Endothelial cell of umbilical vein (primary cell): Measurements from ENCODE around the gene ATRNL1. TPM values are rescaled to one million over a fixed set of nuclear protein-coding genes. Genes with fewer than 3 reads are reported as not detected.

ENCODE experiments used
- BruUV-seq: library from RNA; stranded (reverse); fragments of 400-500 nt; replicated peaks from 2 replicates; lab custom pipeline; 2021; lab: Mats Ljungman, UMichigan
- CTCF ChIA-PET: fragments of 300-600, 350-600 bp; sonication (Branson Sonifier 250); formaldehyde crosslinking; loops from one replicate; lab custom pipeline; 2021; ENCODE audit warnings: antibody characterized with exemption, inconsistent platforms; lab: Charles Lee
- POLR2A ChIA-PET: fragments of 300-600, 350-600 bp; sonication (Branson Sonifier 250); formaldehyde crosslinking; loops from one replicate; lab custom pipeline; 2021; ENCODE audit warnings: antibody characterized with exemption, inconsistent platforms; lab: Charles Lee
- DNase-seq: peaks from one replicate; pipeline ENCODE4 v3.0.0-alpha.2; 2011; ENCODE audit warnings: low read depth, low spot score
- FAIRE-seq: peaks from 2 replicates; lab custom pipeline; 2011; peaks lifted over from hg19 to GRCh38; lab: Jason Lieb, UNC
- H2AFZ ChIP-seq: 2 replicates; pipeline ENCODE4 v1.6.0; 2012; ENCODE audit warnings: low read depth, low read length, control low read depth, inconsistent platforms
- H3K27ac ChIP-seq: 2 replicates; pipeline ENCODE4 v1.5.1; 2011; ENCODE audit warnings: low read depth, mild to moderate bottlenecking, control low read depth, low read length, moderate library complexity; ENCODE audit not compliant: insufficient read depth
- H3K27me3 ChIP-seq, 2 experiments: 2 replicates each; pipeline versions ENCODE4 v1.6.0 to v1.6.1; 2011; ENCODE audit warnings: low read length in 2 of 2, mixed read lengths in 1 of 2; ENCODE audit not compliant: control insufficient read depth in 2 of 2, insufficient read depth in 2 of 2
- H3K36me3 ChIP-seq, 2 experiments: 2 replicates in 1 of 2; 3 replicates in 1 of 2; pipeline ENCODE4 v1.5.1; 2011; ENCODE audit warnings: low read length in 2 of 2, mild to moderate bottlenecking in 1 of 2, moderate library complexity in 1 of 2; ENCODE audit not compliant: control insufficient read depth in 2 of 2, insufficient read depth in 2 of 2; ENCODE audit errors: extremely low read depth in 1 of 2
- H3K4me1 ChIP-seq: 3 replicates; pipeline ENCODE4 v1.5.1; 2011; ENCODE audit warnings: mild to moderate bottlenecking, low read length; ENCODE audit not compliant: control insufficient read depth, insufficient read depth; ENCODE audit errors: extremely low read depth
- H3K4me2 ChIP-seq: 2 replicates; pipeline ENCODE4 v1.6.1; 2011; ENCODE audit warnings: low read length, control low read depth, mixed read lengths; ENCODE audit not compliant: insufficient read depth
- H3K4me3 ChIP-seq, 3 experiments: fragments of 200-600 bp in 1 of 3; sonication (generic), shearing (Covaris generic) in 1 of 3; replicated peaks in 1 of 3; 2 replicates each; pipeline ENCODE4 v1.5.1; 2011 to 2016; ENCODE audit warnings: control low read depth in 3 of 3, low read length in 3 of 3, mild to moderate bottlenecking in 2 of 3, inconsistent platforms in 1 of 3, low read depth in 1 of 3, moderate library complexity in 1 of 3; ENCODE audit not compliant: insufficient read depth in 1 of 3
- H3K79me2 ChIP-seq: 2 replicates; pipeline ENCODE4 v1.6.0; 2012; ENCODE audit warnings: low read length, inconsistent platforms; ENCODE audit not compliant: control insufficient read depth, insufficient read depth
- H3K9ac ChIP-seq: replicated peaks from 2 replicates; pipeline ENCODE3; 2011; ENCODE audit warnings: low read length, control low read depth; ENCODE audit not compliant: insufficient read depth; ENCODE audit errors: extremely low read depth
- H3K9me1 ChIP-seq: replicated peaks from 3 replicates; pipeline ENCODE4 v1.6.0; 2011; ENCODE audit warnings: mild to moderate bottlenecking, low read length; ENCODE audit not compliant: control insufficient read depth, insufficient read depth; ENCODE audit errors: extremely low read depth
- H3K9me3 ChIP-seq: replicated peaks from 2 replicates; pipeline ENCODE4 v1.5.1; 2012; ENCODE audit warnings: low read length, inconsistent platforms; ENCODE audit not compliant: control insufficient read depth, insufficient read depth
- H4K20me1 ChIP-seq: replicated peaks from 2 replicates; pipeline ENCODE3; 2011; ENCODE audit warnings: mild to moderate bottlenecking, low read length; ENCODE audit not compliant: control insufficient read depth, insufficient read depth; ENCODE audit errors: extremely low read depth
- CTCF ChIP-seq, 2 donors: IDR thresholded peaks; 1 replicate in 1 of 2; 2 replicates in 1 of 2; pipeline ENCODE4 v1.5.1; 2011; ENCODE audit warnings: low read length in 2 of 2, mild to moderate bottlenecking in 2 of 2, moderate library complexity in 2 of 2, control low read depth in 1 of 2, inconsistent platforms in 1 of 2, low read depth in 1 of 2; ENCODE audit not compliant: insufficient read depth in 1 of 2; ENCODE audit errors: extremely low read depth in 1 of 2
- EZH2 ChIP-seq: IDR thresholded peaks from 2 replicates; pipeline ENCODE4 v1.6.1; 2012; ENCODE audit warnings: borderline replicate concordance, low read depth, mild to moderate bottlenecking, moderate library complexity, low read length, inconsistent platforms; ENCODE audit not compliant: severe bottlenecking
- FOS ChIP-seq: IDR thresholded peaks from 2 replicates; pipeline ENCODE4 v1.6.1; 2011; ENCODE audit warnings: mild to moderate bottlenecking, low read length, moderate library complexity, borderline replicate concordance; ENCODE audit not compliant: insufficient read depth
- GATA2 ChIP-seq: IDR thresholded peaks from 2 replicates; pipeline ENCODE4 v1.7.0; 2011; ENCODE audit warnings: low read depth, mild to moderate bottlenecking, moderate library complexity, mixed read lengths, low read length; ENCODE audit not compliant: insufficient read length, insufficient read depth
- JUN ChIP-seq: IDR thresholded peaks from 2 replicates; pipeline ENCODE4 v1.6.1; 2011; ENCODE audit warnings: borderline replicate concordance, low read depth; ENCODE audit not compliant: insufficient read length, insufficient read depth
- MAX ChIP-seq: IDR thresholded peaks from 2 replicates; pipeline ENCODE4 v1.6.1; 2011; ENCODE audit not compliant: insufficient read depth, insufficient read length
- MYC ChIP-seq: IDR thresholded peaks from one replicate; pipeline ENCODE4 v1.6.1; 2011; ENCODE audit warnings: mild to moderate bottlenecking, low read depth, low read length
- POLR2A ChIP-seq: IDR thresholded peaks from 2 replicates; pipeline ENCODE4 v1.6.1; 2012; ENCODE audit warnings: low read depth, mild to moderate bottlenecking, control low read depth, low read length
- POLR2AphosphoS5 ChIP-seq: IDR thresholded peaks from 2 replicates; pipeline ENCODE4 v1.6.1; 2012; ENCODE audit warnings: low read depth, mild to moderate bottlenecking, control low read depth, low read length, moderate library complexity; ENCODE audit not compliant: insufficient read depth
- dilution Hi-C: fragments of 300-500 bp; cut with MboI; formaldehyde crosslinking; loops from one replicate; pipeline ENCODE4 v1.15.0; 2019; ENCODE audit warnings: low sequenced_read_pairs; ENCODE audit not compliant: extremely low pct_ligation_motif_present
- intact Hi-C: fragments of 100-400 bp; cut with micrococcal nuclease; formaldehyde crosslinking; loops from one replicate; pipeline ENCODE4 v1.10.0; 2022
- polyA plus RNA-seq, 4 experiments: library from polyadenylated mRNA; depleted of rRNA in 3 of 4; stranded (reverse) in 3 of 4; unstranded in 1 of 4; fragments of >200 nt; gene quantifications; 2 replicates each; pipeline versions ENCODE4 v1.2.1 to v1.2.3, GENCODE V29; 2011 to 2012; ENCODE audit warnings: missing spikeins in 1 of 4
- total RNA-seq: library from RNA; stranded (reverse); gene quantifications from 2 replicates; pipeline ENCODE4 v1.2.3, GENCODE V29; 2021

ATRNL1 gene
- total and polyA plus RNA-seq, 2 donors (not counting 3 experiments of a cell fraction or from before 2014, with no cell fraction given) = not detected

GRCh38 chr10:115390607-115391006, 297.4 kb downstream of the ATRNL1 start:
- Histone ChIP-seq H3K36me3 (no peaks in the 10 kb centered on the region), H3K79me2 (no peaks in the 10 kb centered on the region), H2AFZ (no peak overlapping the region), H3K9me3 (no peaks in the 10 kb centered on the region), H3K27me3 (no peaks in the 10 kb centered on the region), H3K9me1 (no peaks in the 10 kb centered on the region), H3K4me3 (no peak overlapping the region), H3K4me1 (no peaks in the 10 kb centered on the region), H4K20me1 (no peaks in the 10 kb centered on the region), H3K27ac (no peak overlapping the region), H3K9ac (no peak overlapping the region), H3K4me2 (no peak overlapping the region)
- CTCF ChIA-PET = no interaction called here
- dilution Hi-C loops (no loop called here), intact Hi-C loops (no loop called here)
- no TSS peak for BruUV-seq
- DNase-seq (no peak), FAIRE-seq (no peak)
- TF ChIP-seq MYC (no peak), POLR2A (no peak), CTCF (IDR thresholded peaks at IDR 0.05; ENCODE audit: extremely low read depth in 1 of 2, insufficient read depth in 1 of 2, low read depth in 1 of 2, low read length in 2 of 2) (no peak), GATA2 (no peak), FOS (no peak), MAX (no peak), POLR2AphosphoS5 (no peak), EZH2 (no peak), JUN (no peak)
- POLR2A ChIA-PET = no interaction called here
